GM12891 (cell line): ENCODE measurements around the gene EML2.

Experiments
- POLR2A ChIP-seq: IDR thresholded peaks from 2 replicates; pipeline ENCODE4 v1.6.1; 2011; ENCODE audit warnings: low read depth, low read length, control low read depth
- TAF1 ChIP-seq: IDR thresholded peaks from 2 replicates; pipeline ENCODE4 v1.6.1; 2011; ENCODE audit warnings: low read depth, low read length, control low read depth

DNA sequence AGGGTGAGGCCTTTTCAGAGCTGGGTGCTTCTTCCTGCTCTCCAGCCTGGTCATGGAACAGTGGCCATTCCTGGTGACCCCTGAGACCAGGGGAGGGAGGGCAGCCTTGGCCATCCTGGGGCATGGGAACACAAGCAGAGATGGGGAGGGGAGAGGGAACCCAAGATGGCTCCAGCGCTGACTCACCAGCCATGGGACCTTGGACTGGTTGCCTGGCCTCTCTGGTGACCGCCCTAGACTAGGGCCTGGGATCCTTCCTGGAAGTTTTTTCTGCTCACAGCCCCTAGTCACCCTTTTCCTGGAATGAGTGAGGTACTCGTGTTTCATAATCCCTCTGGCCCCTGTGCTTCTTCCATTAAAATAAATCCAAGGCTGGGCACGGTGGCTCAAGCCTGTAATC lies 51.3 kb downstream of the EML2 start:
- TF ChIP-seq POLR2A (no peak), TAF1 (no peak)
